Sciatic nerve (tissue), 2 donors: Measurements from ENCODE around the gene C2orf72. TPM values are rescaled to one million over a fixed set of nuclear protein-coding genes. Genes with fewer than 3 reads are reported as not detected.
A peak's percentile ranks its signal among the peaks of the same experiment; 100 is the strongest.

ENCODE experiments used
- ATAC-seq: fragments of 200-7000 bp; cut with Tn5 transposase; one replicate; pipeline ENCODE4 v1.9.1; 2020; ENCODE audit warnings: mild to moderate bottlenecking, moderate library complexity
- DNase-seq: peaks from one replicate; pipeline ENCODE4 v3.0.0-alpha.2; 2020; ENCODE audit warnings: low spot score
- intact Hi-C: fragments of 100-400 bp; cut with DNase I; formaldehyde crosslinking; loops from one replicate; pipeline ENCODE4 v1.14.2; 2022
- total RNA-seq: library from RNA; stranded (reverse); fragmentation: NEBNext Ultra II Directional; extraction: Animal tissue kit (Norgen Biotek cat#: 25700); gene quantifications from one replicate; pipeline ENCODE4 v1.2.1, GENCODE V29; 2021
- donor health status: DM: no; HTN: no; CAD: no.
- donor health status: DM: no; HTN: no; CAD: no.

C2orf72 gene
- total RNA-seq, 1 donor from 2014 or later: 2.7 TPM

GRCh38 chr2:231038483-231039293 lies 1.4 kb downstream of the C2orf72 start:
- intact Hi-C loops: no loop called here

GRCh38 chr2:231039294-231039664 lies 2.0 kb downstream of the C2orf72 start:
- intact Hi-C loops: no loop called here
- DNase-seq: no peak
- no peak for ATAC-seq

More at GRCh38 chr2:231038483-231039293, 1.4 kb downstream of the C2orf72 start:
- DNase-seq (no peak), ATAC-seq (no peak)

- ATAC-seq: no peak
- DNase-seq: no peak
- intact Hi-C loops: no loop called here
Measured at GRCh38 chr2:231039821-231040364, 2.6 kb downstream of the C2orf72 start.

- intact Hi-C loops: no loop called here
- DNase-seq: no peak
- no peak for ATAC-seq
Measured at GRCh38 chr2:231041061-231041689, 3.9 kb downstream of the C2orf72 start.

GRCh38 chr2:231043796-231044195 lies 6.5 kb downstream of the C2orf72 start:
- intact Hi-C loops: no loop called here
- DNase-seq: no peak
- ATAC-seq: no peak

GRCh38 chr2:231046916-231047273 lies 9.6 kb downstream of the C2orf72 start:
- no peak for DNase-seq
- no peak for ATAC-seq
- intact Hi-C loops: no loop called here

- intact Hi-C loops: no loop called here
- ATAC-seq (peak; percentile 88), DNase-seq (no peak)
Measured at GRCh38 chr2:231047274-231047922, 10.1 kb downstream of the C2orf72 start.

GRCh38 chr2:231047923-231048915 lies 10.9 kb downstream of the C2orf72 start:
- ATAC-seq (no peak), DNase-seq (no peak)
- intact Hi-C loops: no loop called here

- ATAC-seq: no peak
- intact Hi-C loops: no loop called here
- DNase-seq: no peak
Measured at GRCh38 chr2:231049286-231050017, 12.1 kb downstream of the C2orf72 start.

- intact Hi-C loops: no loop called here
- ATAC-seq: no peak
- no peak for DNase-seq
Measured at GRCh38 chr2:231050018-231050901, 12.9 kb downstream of the C2orf72 start.

- no peak for DNase-seq
- intact Hi-C loops: no loop called here
- no peak for ATAC-seq
Measured at GRCh38 chr2:231051116-231051515, 13.8 kb downstream of the C2orf72 start.

GRCh38 chr2:231052494-231053451 lies 15.4 kb downstream of the C2orf72 start:
- peak; percentile 86 for DNase-seq
- ATAC-seq: peak; percentile 86
- intact Hi-C loops: no loop called here

- intact Hi-C loops: no loop called here
- ATAC-seq (no peak), DNase-seq (no peak)
Measured at GRCh38 chr2:231053846-231054245, 16.5 kb downstream of the C2orf72 start.

GRCh38 chr2:231056453-231057416 lies 19.4 kb downstream of the C2orf72 start, which contains the start of gene PSMD1:
Gene PSMD1, plus strand, starts transcription at chr2:231056867. Its CDS starts 159 bp downstream, at chr2:231057026.
- ATAC-seq (peak; percentile 93), DNase-seq (peak; percentile 94)
- intact Hi-C loops: no loop called here

GRCh38 chr2:231057590-231057989 lies 20.3 kb downstream of the C2orf72 start:
- intact Hi-C loops: no loop called here

More at GRCh38 chr2:231057590-231057989, 20.3 kb downstream of the C2orf72 start:
- ATAC-seq (no peak), DNase-seq (no peak)
